ENCODE data around the gene TLCD3B. TPM values are rescaled to one million over a fixed set of nuclear protein-coding genes. Genes with fewer than 3 reads are reported as not detected.

The TLCD3B gene
- total RNA-seq, 1 experiment from 2014 or later: 0.47 TPM

DNA sequence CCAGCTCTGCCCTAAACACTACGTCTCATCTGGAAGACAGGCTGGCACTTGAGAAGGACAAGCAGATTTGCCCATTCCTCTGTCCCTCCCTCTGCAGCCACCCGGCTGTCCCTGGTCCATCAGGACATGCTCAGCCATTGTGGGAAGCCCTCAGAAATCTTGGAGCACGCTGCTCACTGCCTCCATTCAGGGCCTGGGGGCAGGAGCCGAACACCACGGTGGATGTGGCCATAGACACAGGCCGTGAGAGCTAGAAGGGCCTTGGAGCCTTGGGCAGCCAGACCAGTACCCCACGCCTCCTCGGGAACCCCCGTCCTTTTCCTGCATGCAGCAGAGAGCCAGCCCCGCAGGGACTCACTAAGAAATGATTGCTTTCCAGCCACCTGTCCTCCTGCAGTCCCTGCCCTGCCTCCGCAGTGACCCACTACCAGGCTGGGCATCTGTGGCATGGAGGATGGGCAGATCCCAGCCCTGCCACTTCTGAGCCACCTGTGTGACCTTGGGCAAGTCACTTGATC is 23.6 kb downstream of the TLCD3B start:
- Histone ChIP-seq H3F3A (ENCODE audit: low read length, unreplicated experiment) (no peaks in the 10 kb centered on the region), H3K79me2 (ENCODE audit: low read length) (no peaks in the 10 kb centered on the region), H3K27me3 (ENCODE audit: low read length) (no peaks in the 10 kb centered on the region), H3K9me2 (replicated peaks; ENCODE audit: low read length) (no peaks in the 10 kb centered on the region), H2AFZ (ENCODE audit: low read length) (no peak overlapping the region), H3K4me1 (ENCODE audit: insufficient read depth, low read length) (no peaks in the 10 kb centered on the region), H3K4me2 (ENCODE audit: low read length) (no peak overlapping the region), H3K9ac (ENCODE audit: low read length) (no peak overlapping the region), H3K9me3 (ENCODE audit: low read length) (no peaks in the 10 kb centered on the region), H3K4me3 (ENCODE audit: low read length) (no peak overlapping the region), H3K36me3 (ENCODE audit: low read depth, low read length) (no peaks in the 10 kb centered on the region), H4K20me1 (ENCODE audit: low read length) (no peaks in the 10 kb centered on the region), H3K27ac (ENCODE audit: low read length) (no peak overlapping the region)
- TF ChIP-seq, protein P1, sequence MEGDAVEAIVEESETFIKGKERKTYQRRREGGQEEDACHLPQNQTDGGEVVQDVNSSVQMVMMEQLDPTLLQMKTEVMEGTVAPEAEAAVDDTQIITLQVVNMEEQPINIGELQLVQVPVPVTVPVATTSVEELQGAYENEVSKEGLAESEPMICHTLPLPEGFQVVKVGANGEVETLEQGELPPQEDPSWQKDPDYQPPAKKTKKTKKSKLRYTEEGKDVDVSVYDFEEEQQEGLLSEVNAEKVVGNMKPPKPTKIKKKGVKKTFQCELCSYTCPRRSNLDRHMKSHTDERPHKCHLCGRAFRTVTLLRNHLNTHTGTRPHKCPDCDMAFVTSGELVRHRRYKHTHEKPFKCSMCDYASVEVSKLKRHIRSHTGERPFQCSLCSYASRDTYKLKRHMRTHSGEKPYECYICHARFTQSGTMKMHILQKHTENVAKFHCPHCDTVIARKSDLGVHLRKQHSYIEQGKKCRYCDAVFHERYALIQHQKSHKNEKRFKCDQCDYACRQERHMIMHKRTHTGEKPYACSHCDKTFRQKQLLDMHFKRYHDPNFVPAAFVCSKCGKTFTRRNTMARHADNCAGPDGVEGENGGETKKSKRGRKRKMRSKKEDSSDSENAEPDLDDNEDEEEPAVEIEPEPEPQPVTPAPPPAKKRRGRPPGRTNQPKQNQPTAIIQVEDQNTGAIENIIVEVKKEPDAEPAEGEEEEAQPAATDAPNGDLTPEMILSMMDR (conservative IDR thresholded peaks at IDR 0.05; ENCODE audit: low read depth, low read length): no peak
- TF ChIP-seq EZH2phosphoT487 (IDR thresholded peaks at IDR 0.05; ENCODE audit: borderline replicate concordance, low read length): no peak
- no peak for TF ChIP-seq EZH2 (IDR thresholded peaks at IDR 0.05; ENCODE audit: low read length, unreplicated experiment)
- ATAC-seq: no peak
- intact Hi-C loops (cut with micrococcal nuclease): no loop called here
- DNase-seq: no peak
- ChIA-PET CTCF (no interaction called here), POLR2A (ENCODE audit: unreplicated experiment) (no interaction called here)
- BruUV-seq (replicated peaks): no TSS peak

DNA sequence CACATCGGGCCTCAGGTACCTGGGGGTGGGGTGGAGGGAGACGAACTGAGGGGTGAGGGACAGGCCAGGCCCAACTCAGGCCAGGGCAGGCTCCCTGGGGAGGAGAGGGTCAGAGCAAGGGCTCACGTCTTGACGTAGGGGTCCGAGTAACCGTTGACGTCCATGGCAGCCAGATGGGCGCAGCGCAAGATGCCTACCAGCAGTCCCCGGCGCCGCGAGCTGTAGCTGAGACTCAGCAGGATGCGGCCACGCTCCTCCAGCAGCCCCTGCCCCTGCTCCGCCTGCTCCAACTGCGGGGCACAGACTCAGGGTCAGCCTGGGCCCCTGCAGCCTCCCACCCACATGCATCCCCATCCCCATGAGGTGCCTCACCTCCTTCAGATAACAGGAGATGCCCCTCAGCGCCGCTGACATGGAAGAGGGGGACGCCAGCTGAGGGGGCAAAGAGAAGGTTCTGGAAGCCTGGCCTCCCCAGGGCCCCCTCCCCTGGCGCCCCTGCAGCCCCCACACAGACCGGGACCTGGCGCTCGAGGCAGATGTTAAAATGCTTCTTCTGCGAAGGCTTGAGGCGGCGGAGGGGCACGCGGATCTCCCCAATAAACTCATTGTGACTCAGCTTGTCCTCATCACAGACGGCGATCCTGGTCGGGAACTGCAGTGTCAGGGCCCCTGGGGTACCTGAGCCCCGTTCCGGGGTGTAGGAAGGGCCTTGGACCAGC is 24.3 kb downstream of the TLCD3B start:
- no peak overlapping the region for H3K4me3 ChIP-seq (ENCODE audit: low read length)
- no peak overlapping the region for H3K27ac ChIP-seq (ENCODE audit: low read length)
- CTCF ChIA-PET: no interaction called here
- no peak overlapping the region for H3K9ac ChIP-seq (ENCODE audit: low read length)
- no peaks in the 10 kb centered on the region for H3K4me1 ChIP-seq (ENCODE audit: insufficient read depth, low read length)
- no peaks in the 10 kb centered on the region for H3K9me2 ChIP-seq (replicated peaks; ENCODE audit: low read length)
- DNase-seq (no peak), ATAC-seq (no peak)
- no peaks in the 10 kb centered on the region for H3K9me3 ChIP-seq (ENCODE audit: low read length)
- H4K20me1 ChIP-seq (ENCODE audit: low read length): no peaks in the 10 kb centered on the region
- H3F3A ChIP-seq (ENCODE audit: low read length, unreplicated experiment): no peaks in the 10 kb centered on the region
- no peaks in the 10 kb centered on the region for H3K27me3 ChIP-seq (ENCODE audit: low read length)
- H3K36me3 ChIP-seq (ENCODE audit: low read depth, low read length): no peaks in the 10 kb centered on the region
- no peak overlapping the region for H3K4me2 ChIP-seq (ENCODE audit: low read length)
- no peak for TF ChIP-seq EZH2 (IDR thresholded peaks at IDR 0.05; ENCODE audit: low read length, unreplicated experiment)
- no peak for TF ChIP-seq EZH2phosphoT487 (IDR thresholded peaks at IDR 0.05; ENCODE audit: borderline replicate concordance, low read length)
- TF ChIP-seq, protein P1 (conservative IDR thresholded peaks at IDR 0.05; ENCODE audit: low read depth, low read length): no peak
- H2AFZ ChIP-seq (ENCODE audit: low read length): no peak overlapping the region
- intact Hi-C loops (cut with micrococcal nuclease): no loop called here
- no peaks in the 10 kb centered on the region for H3K79me2 ChIP-seq (ENCODE audit: low read length)
- no TSS peak for BruUV-seq (replicated peaks)
- POLR2A ChIA-PET (ENCODE audit: unreplicated experiment): no interaction called here

DNA sequence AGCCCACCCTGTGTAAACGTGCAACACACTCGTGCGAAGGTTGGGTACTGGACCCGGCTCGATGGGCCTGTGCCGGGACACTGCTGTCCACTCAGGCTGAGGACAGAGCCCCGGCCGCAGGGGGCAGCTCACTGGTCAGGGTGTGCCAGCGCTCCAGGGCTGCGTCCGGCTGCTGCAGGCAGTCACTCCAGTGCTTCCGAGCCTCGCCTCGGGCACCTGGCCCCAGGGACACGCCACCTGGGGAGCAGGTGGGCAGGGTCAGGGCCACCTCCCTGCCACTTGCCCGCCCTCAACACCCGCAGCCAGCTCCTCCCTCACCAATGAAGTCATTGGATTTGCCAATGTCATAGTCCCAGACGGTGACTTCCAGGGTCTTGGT is 25.0 kb downstream of the TLCD3B start:
- Histone ChIP-seq H3K4me1 (ENCODE audit: insufficient read depth, low read length) (no peaks in the 10 kb centered on the region), H2AFZ (ENCODE audit: low read length) (no peak overlapping the region), H3F3A (ENCODE audit: low read length, unreplicated experiment) (no peaks in the 10 kb centered on the region), H3K9ac (ENCODE audit: low read length) (no peak overlapping the region), H3K27ac (ENCODE audit: low read length) (no peak overlapping the region), H3K9me2 (replicated peaks; ENCODE audit: low read length) (no peaks in the 10 kb centered on the region), H3K36me3 (ENCODE audit: low read depth, low read length) (no peaks in the 10 kb centered on the region), H4K20me1 (ENCODE audit: low read length) (no peaks in the 10 kb centered on the region), H3K27me3 (ENCODE audit: low read length) (no peaks in the 10 kb centered on the region), H3K79me2 (ENCODE audit: low read length) (no peaks in the 10 kb centered on the region), H3K4me3 (ENCODE audit: low read length) (no peak overlapping the region), H3K4me2 (ENCODE audit: low read length) (no peak overlapping the region), H3K9me3 (ENCODE audit: low read length) (no peaks in the 10 kb centered on the region)
- no TSS peak for BruUV-seq (replicated peaks)
- TF ChIP-seq EZH2 (IDR thresholded peaks at IDR 0.05; ENCODE audit: low read length, unreplicated experiment): no peak
- no peak for TF ChIP-seq EZH2phosphoT487 (IDR thresholded peaks at IDR 0.05; ENCODE audit: borderline replicate concordance, low read length)
- TF ChIP-seq, protein P1 (conservative IDR thresholded peaks at IDR 0.05; ENCODE audit: low read depth, low read length): no peak
- ATAC-seq (no peak), DNase-seq (no peak)
- CTCF ChIA-PET: interaction anchor here (0.5 kb wide), 2 partner anchors 107 to 182 kb away, joined by 3 to 7 read pairs; partner anchors contain the start of gene SEZ6L2
- intact Hi-C loops (cut with micrococcal nuclease): no loop called here
- POLR2A ChIA-PET (ENCODE audit: unreplicated experiment): no interaction called here

Measured in PC-3 (cell line).